Gastrocnemius medialis (tissue), 4 donors: ENCODE measurements around the gene ADAM12.

Source experiments
- CTCF ChIP-seq, 5 experiments: fragments of 450-650 bp in 3 of 5; fragments of 200-600 bp in 2 of 5; sonication (generic) in 2 of 5; IDR thresholded peaks in 4 of 5; conservative IDR thresholded peaks in 1 of 5; 1 replicate in 4 of 5; 2 replicates in 1 of 5; pipeline ENCODE4 v1.5.1; 2016 to 2019; ENCODE audit warnings: antibody characterized with exemption in 5 of 5, mild to moderate bottlenecking in 3 of 5, moderate library complexity in 3 of 5
- POLR2A ChIP-seq, 2 donors: fragments of 450-650 bp; IDR thresholded peaks; one replicate each; pipeline ENCODE4 v1.6.1; 2017; ENCODE audit warnings: antibody characterized with exemption in 2 of 2, mild to moderate bottlenecking in 2 of 2, moderate library complexity in 2 of 2

GRCh38 chr10:126235091-126235978 lies 152.9 kb downstream of the ADAM12 start:
- no peak for TF ChIP-seq CTCF (IDR thresholded peaks at IDR 0.05 in 4 of 5, conservative IDR thresholded peaks at IDR 0.05 in 1 of 5)
- TF ChIP-seq POLR2A (IDR thresholded peaks at IDR 0.05): no peak
